ENCODE measurements around the gene INSYN2B. TPM values are rescaled to one million over a fixed set of nuclear protein-coding genes. Genes with fewer than 3 reads are reported as not detected.

INSYN2B gene
- polyA plus RNA-seq (ENCODE audit: insufficient read length in 4 of 4) = 1 to 10 TPM; 1.5 to 2.7 (median 2.3) TPM

GRCh38 chr5:169980418-169981053 lies at the start of gene INSYN2B:
TSS of gene INSYN2B (minus strand) at chr5:169980495. CDS start at chr5:169883898, 96,597 bp downstream.
- peak; percentile 80 to 96 (median 84) for DNase-seq (ENCODE audit: low read depth in 4 of 4, low spot score in 2 of 4)

- no peak for DNase-seq (ENCODE audit: low read depth in 4 of 4, low spot score in 2 of 4)
Observed at GRCh38 chr5:170028124-170028523, 47.8 kb upstream of the INSYN2B start.

- no peak for DNase-seq (ENCODE audit: low read depth in 4 of 4, low spot score in 2 of 4)
Observed at GRCh38 chr5:170025853-170026252, 45.6 kb upstream of the INSYN2B start.

- no peak for DNase-seq (ENCODE audit: low read depth in 4 of 4, low spot score in 2 of 4)
Observed at GRCh38 chr5:170021506-170021905, 41.2 kb upstream of the INSYN2B start.

- DNase-seq (ENCODE audit: low read depth in 4 of 4, low spot score in 2 of 4) = no peak
Observed at GRCh38 chr5:170020423-170020822, 40.1 kb upstream of the INSYN2B start.

- DNase-seq (ENCODE audit: low read depth in 4 of 4, low spot score in 2 of 4) = no peak
Observed at GRCh38 chr5:170012622-170013021, 32.3 kb upstream of the INSYN2B start.

- DNase-seq (ENCODE audit: low read depth in 4 of 4, low spot score in 2 of 4) = no peak
Observed at GRCh38 chr5:170011751-170012150, 31.5 kb upstream of the INSYN2B start.

- DNase-seq (ENCODE audit: low read depth in 4 of 4, low spot score in 2 of 4) = no peak
Observed at GRCh38 chr5:170010595-170010994, 30.3 kb upstream of the INSYN2B start.

- DNase-seq (ENCODE audit: low read depth in 4 of 4, low spot score in 2 of 4) = no peak
Observed at GRCh38 chr5:170008376-170008775, 28.1 kb upstream of the INSYN2B start.

- DNase-seq (ENCODE audit: low read depth in 4 of 4, low spot score in 2 of 4) = no peak
Observed at GRCh38 chr5:170006021-170006420, 25.7 kb upstream of the INSYN2B start.

GRCh38 chr5:170000155-170000554 lies 19.9 kb upstream of the INSYN2B start:
- no peak for DNase-seq (ENCODE audit: low read depth in 4 of 4, low spot score in 2 of 4)

- no peak for DNase-seq (ENCODE audit: low read depth in 4 of 4, low spot score in 2 of 4)
Observed at GRCh38 chr5:169999621-170000020, 19.3 kb upstream of the INSYN2B start.

- no peak for DNase-seq (ENCODE audit: low read depth in 4 of 4, low spot score in 2 of 4)
Observed at GRCh38 chr5:169997798-169998197, 17.5 kb upstream of the INSYN2B start.

- DNase-seq (ENCODE audit: low read depth in 4 of 4, low spot score in 2 of 4) = no peak
Observed at GRCh38 chr5:169993485-169993790, 13.1 kb upstream of the INSYN2B start.

GRCh38 chr5:169992789-169993484 lies 12.6 kb upstream of the INSYN2B start:
- DNase-seq (ENCODE audit: low read depth in 4 of 4, low spot score in 2 of 4) = no peak

- no peak for DNase-seq (ENCODE audit: low read depth in 4 of 4, low spot score in 2 of 4)
Observed at GRCh38 chr5:169991115-169991869, 11.0 kb upstream of the INSYN2B start.

GRCh38 chr5:169989365-169989764 lies 9.1 kb upstream of the INSYN2B start:
- no peak for DNase-seq (ENCODE audit: low read depth in 4 of 4, low spot score in 2 of 4)

- no peak for DNase-seq (ENCODE audit: low read depth in 4 of 4, low spot score in 2 of 4)
Observed at GRCh38 chr5:169988947-169989346, 8.7 kb upstream of the INSYN2B start.

- no peak for DNase-seq (ENCODE audit: low read depth in 4 of 4, low spot score in 2 of 4)
Observed at GRCh38 chr5:169988206-169988605, 7.9 kb upstream of the INSYN2B start.

GRCh38 chr5:169979871-169980270 lies 424 bp downstream of the INSYN2B start:
- DNase-seq (ENCODE audit: low read depth in 4 of 4, low spot score in 2 of 4) = no peak

GRCh38 chr5:169978714-169979113 lies 1.6 kb downstream of the INSYN2B start:
- no peak for DNase-seq (ENCODE audit: low read depth in 4 of 4, low spot score in 2 of 4)

Measured in left renal cortex interstitium (tissue), 4 donors.